ENCODE results near the gene ANOS1.

Gene ANOS1

GRCh38 chrX:8672176-8672575 is 59.8 kb downstream of the ANOS1 start:
- no peak for DNase-seq (ENCODE audit: low read depth)
- no peak overlapping the region for H3K4me3 ChIP-seq (replicated peaks; ENCODE audit: low read depth, low read length)
- TF ChIP-seq, protein P1, sequence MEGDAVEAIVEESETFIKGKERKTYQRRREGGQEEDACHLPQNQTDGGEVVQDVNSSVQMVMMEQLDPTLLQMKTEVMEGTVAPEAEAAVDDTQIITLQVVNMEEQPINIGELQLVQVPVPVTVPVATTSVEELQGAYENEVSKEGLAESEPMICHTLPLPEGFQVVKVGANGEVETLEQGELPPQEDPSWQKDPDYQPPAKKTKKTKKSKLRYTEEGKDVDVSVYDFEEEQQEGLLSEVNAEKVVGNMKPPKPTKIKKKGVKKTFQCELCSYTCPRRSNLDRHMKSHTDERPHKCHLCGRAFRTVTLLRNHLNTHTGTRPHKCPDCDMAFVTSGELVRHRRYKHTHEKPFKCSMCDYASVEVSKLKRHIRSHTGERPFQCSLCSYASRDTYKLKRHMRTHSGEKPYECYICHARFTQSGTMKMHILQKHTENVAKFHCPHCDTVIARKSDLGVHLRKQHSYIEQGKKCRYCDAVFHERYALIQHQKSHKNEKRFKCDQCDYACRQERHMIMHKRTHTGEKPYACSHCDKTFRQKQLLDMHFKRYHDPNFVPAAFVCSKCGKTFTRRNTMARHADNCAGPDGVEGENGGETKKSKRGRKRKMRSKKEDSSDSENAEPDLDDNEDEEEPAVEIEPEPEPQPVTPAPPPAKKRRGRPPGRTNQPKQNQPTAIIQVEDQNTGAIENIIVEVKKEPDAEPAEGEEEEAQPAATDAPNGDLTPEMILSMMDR (IDR thresholded peaks at IDR 0.05; ENCODE audit: low read length, missing control alignments) = no peak

DNA sequence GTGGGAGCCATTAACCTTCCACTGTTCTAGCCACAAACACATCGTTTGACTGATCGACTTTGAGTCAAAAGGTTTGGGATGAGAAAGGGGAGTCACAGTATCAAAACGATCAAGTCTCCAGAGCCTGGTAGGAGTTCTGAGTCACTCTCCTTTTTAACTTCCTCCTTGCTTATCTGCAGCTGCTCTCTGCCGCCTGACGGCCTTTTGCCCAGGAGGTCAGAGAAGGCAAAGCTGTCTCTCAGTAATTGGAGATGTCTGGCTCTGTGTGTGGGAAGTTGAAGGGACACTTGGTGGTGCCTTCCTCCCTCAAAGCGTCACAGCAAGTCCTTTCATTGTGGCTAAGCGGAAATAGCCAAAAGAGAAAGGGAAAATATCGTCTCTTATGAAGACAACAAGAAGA is 63.1 kb downstream of the ANOS1 start:
- no peak overlapping the region for H3K4me3 ChIP-seq (replicated peaks; ENCODE audit: low read depth, low read length)
- DNase-seq (ENCODE audit: low read depth) = no peak
- TF ChIP-seq, protein P1 (IDR thresholded peaks at IDR 0.05; ENCODE audit: low read length, missing control alignments) = no peak

DNA sequence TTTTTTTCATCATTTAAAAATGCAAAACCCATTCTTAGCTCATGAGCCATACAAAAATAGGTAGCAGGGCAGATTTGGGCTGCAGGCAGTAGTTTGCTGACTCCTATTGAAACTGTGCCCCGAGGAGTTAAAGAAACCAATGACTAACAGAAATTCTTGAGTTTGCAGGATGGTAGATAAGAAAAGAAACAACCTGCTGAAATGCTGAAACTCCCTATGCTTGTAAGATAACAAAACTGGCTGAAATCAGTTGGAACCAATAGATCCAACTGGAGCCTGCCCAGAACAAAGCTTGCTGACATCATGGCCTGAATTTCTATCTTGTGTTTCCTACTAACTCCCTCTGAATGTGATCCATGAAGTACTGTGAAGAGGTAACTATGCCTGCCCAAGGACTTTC is 68.6 kb downstream of the ANOS1 start:
- TF ChIP-seq, protein P1 (IDR thresholded peaks at IDR 0.05; ENCODE audit: low read length, missing control alignments) = no peak
- peak; percentile 23 for DNase-seq (ENCODE audit: low read depth)
- no peak overlapping the region for H3K4me3 ChIP-seq (replicated peaks; ENCODE audit: low read depth, low read length)

DNA sequence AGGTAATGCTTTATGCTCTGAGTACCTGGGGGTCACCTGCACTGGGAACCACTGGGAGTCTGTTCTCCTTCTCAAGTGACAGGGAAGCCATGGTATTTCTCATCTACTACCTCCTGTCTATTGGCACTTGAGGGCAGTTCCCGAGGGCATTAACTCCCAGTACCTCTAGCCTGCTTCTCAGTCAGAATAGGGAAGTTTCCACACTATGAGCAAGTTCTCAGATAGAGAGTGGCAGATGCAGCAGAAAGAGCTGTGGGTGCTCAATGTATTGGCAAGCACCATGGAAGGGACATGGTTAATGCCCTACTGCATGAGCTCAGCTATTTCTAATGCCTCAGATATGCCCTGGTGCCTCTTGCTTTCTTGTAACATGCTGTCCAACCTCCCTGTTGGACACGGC is 74.1 kb downstream of the ANOS1 start:
- TF ChIP-seq, protein P1 (IDR thresholded peaks at IDR 0.05; ENCODE audit: low read length, missing control alignments) = no peak
- no peak overlapping the region for H3K4me3 ChIP-seq (replicated peaks; ENCODE audit: low read depth, low read length)
- DNase-seq (ENCODE audit: low read depth) = no peak

DNA sequence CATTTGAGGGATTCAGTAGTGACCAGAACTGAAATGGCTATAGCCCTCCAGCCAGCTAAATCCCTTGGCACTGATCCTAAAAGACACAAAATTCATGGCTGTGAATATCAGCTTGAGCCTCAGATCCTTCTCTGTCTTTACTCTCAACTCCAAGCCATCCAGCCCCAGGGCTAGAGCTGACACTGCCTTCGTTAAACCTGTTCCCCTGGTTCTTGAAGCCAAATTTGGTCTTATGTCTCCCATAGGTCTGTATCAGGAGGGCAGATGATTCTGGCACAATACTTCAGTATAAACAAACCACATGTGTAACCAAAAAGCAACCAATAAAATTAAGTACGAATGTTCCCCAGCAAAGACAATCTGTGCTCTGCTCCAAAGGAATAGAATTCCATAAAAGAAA is 78.0 kb downstream of the ANOS1 start:
- DNase-seq (ENCODE audit: low read depth) = no peak
- TF ChIP-seq, protein P1 (IDR thresholded peaks at IDR 0.05; ENCODE audit: low read length, missing control alignments) = no peak
- no peak overlapping the region for H3K4me3 ChIP-seq (replicated peaks; ENCODE audit: low read depth, low read length)

DNA sequence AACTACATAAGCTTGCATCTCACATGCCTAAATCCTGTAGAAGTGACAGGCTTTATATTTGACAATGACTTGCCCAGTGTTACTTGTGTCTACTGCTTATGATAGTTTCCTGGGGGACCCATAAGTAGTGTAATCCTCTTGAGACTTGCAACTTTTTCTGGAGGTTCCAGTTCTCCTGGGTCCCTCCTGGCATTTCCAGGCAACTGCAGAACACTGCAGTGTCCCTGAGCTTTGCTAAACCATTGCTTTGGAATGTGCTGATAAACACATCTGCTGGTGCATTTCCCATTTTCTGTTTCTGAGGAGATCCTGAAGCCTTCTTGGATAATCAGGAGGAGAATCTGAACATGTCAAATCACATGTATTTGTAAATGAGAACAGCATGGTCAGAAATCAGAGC is 82.0 kb downstream of the ANOS1 start:
- H3K4me3 ChIP-seq (replicated peaks; ENCODE audit: low read depth, low read length) = no peak overlapping the region
- no peak for DNase-seq (ENCODE audit: low read depth)
- TF ChIP-seq, protein P1 (IDR thresholded peaks at IDR 0.05; ENCODE audit: low read length, missing control alignments) = no peak

GRCh38 chrX:8647176-8647575 is 84.8 kb downstream of the ANOS1 start:
- H3K4me3 ChIP-seq (replicated peaks; ENCODE audit: low read depth, low read length) = no peak overlapping the region
- DNase-seq (ENCODE audit: low read depth) = no peak
- TF ChIP-seq, protein P1 (IDR thresholded peaks at IDR 0.05; ENCODE audit: low read length, missing control alignments) = no peak

Data from fibroblast of pulmonary artery (primary cell).